Measurements from ENCODE around the gene ITPRID1. TPM values are rescaled to one million over a fixed set of nuclear protein-coding genes. Genes with fewer than 3 reads are reported as not detected.

ITPRID1 gene
- polyA plus RNA-seq, 1 experiment, result not detected

DNA sequence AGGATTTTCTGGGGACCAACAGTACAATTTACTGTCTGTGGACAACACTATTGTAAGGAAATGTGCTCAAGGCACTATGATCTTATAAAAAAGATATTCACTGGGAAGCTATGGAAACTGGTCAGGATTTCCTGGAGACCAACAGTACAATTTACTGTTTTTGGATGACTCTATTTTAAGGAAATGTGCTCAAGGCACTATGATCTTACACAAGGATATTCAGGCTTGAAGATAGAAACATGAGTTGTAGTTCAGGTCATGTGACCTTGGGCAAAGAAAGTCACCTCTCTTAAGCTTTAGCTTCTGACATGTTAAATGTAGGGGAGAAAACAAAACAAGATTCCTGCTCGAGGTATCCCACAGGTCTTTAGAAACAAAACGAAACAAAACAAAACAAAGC, 1.7 kb upstream of the ITPRID1 start:
- H3K4me3 ChIP-seq (ENCODE audit: low read depth, low read length), result no peak overlapping the region
- CTCF ChIA-PET, result no interaction called here

DNA sequence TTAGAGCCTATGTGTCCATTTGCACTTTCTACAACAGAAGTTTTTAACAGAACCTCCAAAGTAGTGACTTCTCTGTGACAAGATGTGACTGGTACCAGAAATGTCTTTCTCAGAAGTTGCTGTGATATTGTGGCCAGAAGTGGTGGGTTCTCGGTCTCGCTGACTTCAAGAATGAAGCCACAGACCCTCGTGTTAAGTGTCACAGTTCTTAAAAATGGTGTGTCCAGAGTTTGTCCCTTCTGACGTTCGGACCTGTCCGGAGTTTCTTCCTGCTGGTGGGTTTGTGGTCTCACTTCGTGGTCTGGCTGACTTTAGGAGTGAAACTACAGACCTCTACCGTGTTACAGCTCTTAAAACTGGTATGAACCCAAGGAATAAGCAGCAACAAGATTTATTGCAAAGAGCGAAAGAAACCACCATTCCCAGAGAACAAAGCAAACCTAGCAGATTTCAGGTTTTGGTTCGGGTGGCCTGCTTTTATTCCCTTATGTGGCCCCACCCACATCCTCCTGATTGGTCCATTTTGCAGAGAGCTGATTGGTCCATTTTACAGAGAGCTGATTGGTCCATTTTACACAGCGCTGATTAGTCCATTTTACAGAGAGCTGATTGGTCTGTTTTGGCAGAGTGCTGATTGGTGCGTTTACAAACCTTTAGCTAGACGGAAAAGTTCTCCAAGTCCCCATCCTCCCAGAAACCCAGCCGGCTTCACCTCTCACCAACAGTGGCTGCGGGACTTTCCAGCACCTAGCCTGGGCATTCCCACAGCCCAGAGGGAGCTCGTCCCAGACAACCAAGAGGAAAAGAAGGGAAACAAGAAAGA, 3.0 kb downstream of the ITPRID1 start:
- H3K27ac ChIP-seq (ENCODE audit: low read depth, low read length), result no peak overlapping the region
- H3K9me3 ChIP-seq (ENCODE audit: control insufficient read depth, insufficient read depth, low read length), result peaks cover 7% of the 10 kb centered on the region
- no peaks in the 10 kb centered on the region for H3K27me3 ChIP-seq (ENCODE audit: control insufficient read depth, insufficient read depth, low read length)
- TF ChIP-seq, protein P1, sequence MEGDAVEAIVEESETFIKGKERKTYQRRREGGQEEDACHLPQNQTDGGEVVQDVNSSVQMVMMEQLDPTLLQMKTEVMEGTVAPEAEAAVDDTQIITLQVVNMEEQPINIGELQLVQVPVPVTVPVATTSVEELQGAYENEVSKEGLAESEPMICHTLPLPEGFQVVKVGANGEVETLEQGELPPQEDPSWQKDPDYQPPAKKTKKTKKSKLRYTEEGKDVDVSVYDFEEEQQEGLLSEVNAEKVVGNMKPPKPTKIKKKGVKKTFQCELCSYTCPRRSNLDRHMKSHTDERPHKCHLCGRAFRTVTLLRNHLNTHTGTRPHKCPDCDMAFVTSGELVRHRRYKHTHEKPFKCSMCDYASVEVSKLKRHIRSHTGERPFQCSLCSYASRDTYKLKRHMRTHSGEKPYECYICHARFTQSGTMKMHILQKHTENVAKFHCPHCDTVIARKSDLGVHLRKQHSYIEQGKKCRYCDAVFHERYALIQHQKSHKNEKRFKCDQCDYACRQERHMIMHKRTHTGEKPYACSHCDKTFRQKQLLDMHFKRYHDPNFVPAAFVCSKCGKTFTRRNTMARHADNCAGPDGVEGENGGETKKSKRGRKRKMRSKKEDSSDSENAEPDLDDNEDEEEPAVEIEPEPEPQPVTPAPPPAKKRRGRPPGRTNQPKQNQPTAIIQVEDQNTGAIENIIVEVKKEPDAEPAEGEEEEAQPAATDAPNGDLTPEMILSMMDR (IDR thresholded peaks at IDR 0.05; ENCODE audit: low read depth, low read length), result no peak
- ChIA-PET POLR2A (no interaction called here), CTCF (no interaction called here)
- no peak for DNase-seq (ENCODE audit: low read depth, low spot score)
- H3K4me3 ChIP-seq (ENCODE audit: low read depth, low read length), result no peak overlapping the region

More for the DNA sequence above, 1.7 kb upstream of the ITPRID1 start:
- Histone ChIP-seq H3K27ac (ENCODE audit: low read depth, low read length) (no peak overlapping the region), H3K27me3 (ENCODE audit: control insufficient read depth, insufficient read depth, low read length) (no peaks in the 10 kb centered on the region), H3K9me3 (ENCODE audit: control insufficient read depth, insufficient read depth, low read length) (peaks cover 6% of the 10 kb centered on the region)
- DNase-seq (ENCODE audit: low read depth, low spot score), result no peak
- TF ChIP-seq, protein P1 (IDR thresholded peaks at IDR 0.05; ENCODE audit: low read depth, low read length), result no peak
- POLR2A ChIA-PET, result no interaction called here

DNA sequence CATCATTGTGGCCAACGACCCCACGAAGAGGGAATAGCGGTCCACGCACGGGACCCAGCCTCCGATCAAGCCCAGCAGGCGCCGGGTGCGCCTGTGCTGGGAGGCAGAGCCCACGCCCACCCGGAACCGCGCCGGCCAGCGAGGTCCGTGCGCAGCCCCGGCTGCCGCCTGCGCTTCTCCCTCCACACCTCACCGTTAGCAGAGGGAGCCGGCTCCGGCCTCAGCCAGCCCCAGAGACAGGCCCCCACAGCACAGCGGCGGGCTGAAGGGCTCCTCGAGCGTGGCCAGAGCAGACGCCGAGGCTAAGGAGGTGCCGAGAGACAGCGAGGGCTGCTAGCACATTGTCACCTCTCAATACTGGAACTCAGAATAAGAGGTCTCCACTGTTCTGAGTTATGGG, 3.6 kb downstream of the ITPRID1 start:
- no peaks in the 10 kb centered on the region for H3K27me3 ChIP-seq (ENCODE audit: control insufficient read depth, insufficient read depth, low read length)
- no peak for DNase-seq (ENCODE audit: low read depth, low spot score)
- no peak overlapping the region for H3K27ac ChIP-seq (ENCODE audit: low read depth, low read length)
- H3K9me3 ChIP-seq (ENCODE audit: control insufficient read depth, insufficient read depth, low read length), result peaks cover 7% of the 10 kb centered on the region
- CTCF ChIA-PET, result no interaction called here
- H3K4me3 ChIP-seq (ENCODE audit: low read depth, low read length), result no peak overlapping the region
- POLR2A ChIA-PET, result no interaction called here
- TF ChIP-seq, protein P1 (IDR thresholded peaks at IDR 0.05; ENCODE audit: low read depth, low read length), result no peak

DNA sequence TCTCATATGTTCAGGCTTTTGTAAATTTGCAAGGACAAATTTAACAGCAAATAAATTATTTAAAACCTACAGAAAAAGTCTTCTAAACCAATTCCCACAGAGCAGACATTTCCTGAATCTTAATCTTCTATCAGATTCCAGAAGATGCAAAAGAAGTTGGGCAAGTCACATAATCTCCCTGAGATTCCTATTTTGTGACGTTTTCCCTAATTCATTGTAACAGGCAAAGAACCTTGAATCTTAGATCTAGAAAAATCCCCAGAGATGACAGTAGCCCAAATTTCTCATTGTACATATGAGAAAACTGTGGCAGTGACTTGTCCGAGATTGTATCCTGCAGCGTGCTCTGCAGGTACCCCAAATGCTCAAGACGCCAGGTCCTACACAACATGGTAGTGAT, 4.9 kb downstream of the ITPRID1 start:
- POLR2A ChIA-PET, result no interaction called here
- CTCF ChIA-PET, result no interaction called here
- H3K9me3 ChIP-seq (ENCODE audit: control insufficient read depth, insufficient read depth, low read length), result peaks cover 7% of the 10 kb centered on the region
- no peak overlapping the region for H3K27ac ChIP-seq (ENCODE audit: low read depth, low read length)
- no peaks in the 10 kb centered on the region for H3K27me3 ChIP-seq (ENCODE audit: control insufficient read depth, insufficient read depth, low read length)
- TF ChIP-seq, protein P1 (IDR thresholded peaks at IDR 0.05; ENCODE audit: low read depth, low read length), result no peak
- no peak for DNase-seq (ENCODE audit: low read depth, low spot score)
- no peak overlapping the region for H3K4me3 ChIP-seq (ENCODE audit: low read depth, low read length)

DNA sequence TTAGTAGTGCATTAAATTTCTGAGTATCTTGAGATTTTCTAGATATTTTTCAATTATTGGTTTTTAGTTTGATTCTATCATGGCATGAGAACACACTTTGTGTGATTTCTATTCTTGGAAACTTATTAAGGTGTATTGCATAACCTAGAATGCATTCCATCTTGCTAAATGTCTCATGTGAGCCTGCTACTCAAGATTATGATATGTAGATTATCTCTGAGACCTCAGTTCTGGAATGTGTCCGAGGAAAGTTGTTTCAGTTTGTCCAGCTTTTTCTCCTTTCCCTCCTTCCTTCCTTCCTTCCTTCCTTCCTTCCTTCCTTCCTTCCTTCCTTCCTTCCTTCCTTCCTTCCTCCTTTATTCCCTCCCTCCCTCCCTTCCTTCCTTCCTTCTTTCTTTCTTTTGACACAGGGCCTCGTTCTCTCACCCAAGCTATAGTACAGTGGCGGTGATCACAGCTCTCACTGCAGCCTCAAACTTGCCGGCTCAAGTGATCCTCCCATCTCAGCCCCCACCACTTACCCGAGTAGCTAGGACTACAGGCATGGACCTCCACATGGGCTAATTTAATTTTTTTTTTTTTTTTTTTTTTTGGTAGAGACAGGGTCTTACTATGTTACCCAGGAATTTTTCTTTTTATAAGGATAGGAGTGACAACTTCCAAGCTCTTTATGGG, 7.6 kb downstream of the ITPRID1 start:
- TF ChIP-seq, protein P1 (IDR thresholded peaks at IDR 0.05; ENCODE audit: low read depth, low read length), result no peak

More for the DNA sequence above, 7.6 kb downstream of the ITPRID1 start:
- ChIA-PET POLR2A (no interaction called here), CTCF (no interaction called here)
- no peak for DNase-seq (ENCODE audit: low read depth, low spot score)
- peaks cover 7% of the 10 kb centered on the region for H3K9me3 ChIP-seq (ENCODE audit: control insufficient read depth, insufficient read depth, low read length)
- no peak overlapping the region for H3K4me3 ChIP-seq (ENCODE audit: low read depth, low read length)
- H3K27me3 ChIP-seq (ENCODE audit: control insufficient read depth, insufficient read depth, low read length), result no peaks in the 10 kb centered on the region
- no peak overlapping the region for H3K27ac ChIP-seq (ENCODE audit: low read depth, low read length)

Measured in AG04450 (cell line).